Activated gamma-delta T cell (primary cell): ENCODE measurements around the gene DPP10.
"Not testable (repeated sequence)": the region's sequence is repeated elsewhere in the genome, so short reads cannot be mapped to it uniquely, and the experiment has no call there.

Experiments
- DNase-seq: peaks from one replicate; lab custom pipeline; 2025; lab: John Stamatoyannopoulos, UW

DPP10 gene

GRCh38 chr2:114724454-114724853 is 282.0 kb downstream of the DPP10 start:
- no peak for DNase-seq

- no peak for DNase-seq
Observed at GRCh38 chr2:114727012-114727411, 284.6 kb downstream of the DPP10 start.

GRCh38 chr2:114728372-114728771 is 285.9 kb downstream of the DPP10 start:
- no peak for DNase-seq

GRCh38 chr2:114729026-114729425 is 286.6 kb downstream of the DPP10 start:
- DNase-seq: no peak

GRCh38 chr2:114735126-114735525 is 292.7 kb downstream of the DPP10 start:
- no peak for DNase-seq

GRCh38 chr2:114742245-114742644 is 299.8 kb downstream of the DPP10 start:
- no peak for DNase-seq

- DNase-seq: no peak
Observed at GRCh38 chr2:114745700-114746099, 303.3 kb downstream of the DPP10 start.

- not testable (repeated sequence) for DNase-seq
Observed at GRCh38 chr2:114748175-114748574, 305.7 kb downstream of the DPP10 start.

- no peak for DNase-seq
Observed at GRCh38 chr2:114752425-114752824, 310.0 kb downstream of the DPP10 start.

GRCh38 chr2:114753145-114753544 is 310.7 kb downstream of the DPP10 start:
- no peak for DNase-seq

- DNase-seq: no peak
Observed at GRCh38 chr2:114754907-114755563, 312.6 kb downstream of the DPP10 start.

GRCh38 chr2:114762376-114762775 is 319.9 kb downstream of the DPP10 start:
- no peak for DNase-seq

- no peak for DNase-seq
Observed at GRCh38 chr2:114762986-114763385, 320.5 kb downstream of the DPP10 start.

- no peak for DNase-seq
Observed at GRCh38 chr2:114769110-114769509, 326.7 kb downstream of the DPP10 start.

GRCh38 chr2:114769991-114770390 is 327.6 kb downstream of the DPP10 start:
- no peak for DNase-seq

GRCh38 chr2:114784046-114784445 is 341.6 kb downstream of the DPP10 start:
- no peak for DNase-seq

- DNase-seq: no peak
Observed at GRCh38 chr2:114784890-114785583, 342.6 kb downstream of the DPP10 start.

GRCh38 chr2:114786901-114787300 is 344.5 kb downstream of the DPP10 start:
- no peak for DNase-seq

- DNase-seq: no peak
Observed at GRCh38 chr2:114787486-114787885, 345.0 kb downstream of the DPP10 start.

- no peak for DNase-seq
Observed at GRCh38 chr2:114789989-114790388, 347.5 kb downstream of the DPP10 start.

GRCh38 chr2:114797540-114797939 is 355.1 kb downstream of the DPP10 start:
- no peak for DNase-seq

- DNase-seq: no peak
Observed at GRCh38 chr2:114797942-114798341, 355.5 kb downstream of the DPP10 start.

- no peak for DNase-seq
Observed at GRCh38 chr2:114800371-114800770, 357.9 kb downstream of the DPP10 start.

GRCh38 chr2:114805195-114805594 is 362.8 kb downstream of the DPP10 start:
- no peak for DNase-seq
